SKM-1 treated with dmso at 0.1 percent for 144 hours (cell line): Measurements from ENCODE around the gene LENG9.
"Not testable (repeated sequence)": the region's sequence is repeated elsewhere in the genome, so short reads cannot be mapped to it uniquely, and the experiment has no call there.

Experiments used
- DNase-seq: peaks from one replicate; lab custom pipeline; 2025; ENCODE audit not compliant: unreplicated experiment; lab: John Stamatoyannopoulos, UW

The LENG9 gene

DNA sequence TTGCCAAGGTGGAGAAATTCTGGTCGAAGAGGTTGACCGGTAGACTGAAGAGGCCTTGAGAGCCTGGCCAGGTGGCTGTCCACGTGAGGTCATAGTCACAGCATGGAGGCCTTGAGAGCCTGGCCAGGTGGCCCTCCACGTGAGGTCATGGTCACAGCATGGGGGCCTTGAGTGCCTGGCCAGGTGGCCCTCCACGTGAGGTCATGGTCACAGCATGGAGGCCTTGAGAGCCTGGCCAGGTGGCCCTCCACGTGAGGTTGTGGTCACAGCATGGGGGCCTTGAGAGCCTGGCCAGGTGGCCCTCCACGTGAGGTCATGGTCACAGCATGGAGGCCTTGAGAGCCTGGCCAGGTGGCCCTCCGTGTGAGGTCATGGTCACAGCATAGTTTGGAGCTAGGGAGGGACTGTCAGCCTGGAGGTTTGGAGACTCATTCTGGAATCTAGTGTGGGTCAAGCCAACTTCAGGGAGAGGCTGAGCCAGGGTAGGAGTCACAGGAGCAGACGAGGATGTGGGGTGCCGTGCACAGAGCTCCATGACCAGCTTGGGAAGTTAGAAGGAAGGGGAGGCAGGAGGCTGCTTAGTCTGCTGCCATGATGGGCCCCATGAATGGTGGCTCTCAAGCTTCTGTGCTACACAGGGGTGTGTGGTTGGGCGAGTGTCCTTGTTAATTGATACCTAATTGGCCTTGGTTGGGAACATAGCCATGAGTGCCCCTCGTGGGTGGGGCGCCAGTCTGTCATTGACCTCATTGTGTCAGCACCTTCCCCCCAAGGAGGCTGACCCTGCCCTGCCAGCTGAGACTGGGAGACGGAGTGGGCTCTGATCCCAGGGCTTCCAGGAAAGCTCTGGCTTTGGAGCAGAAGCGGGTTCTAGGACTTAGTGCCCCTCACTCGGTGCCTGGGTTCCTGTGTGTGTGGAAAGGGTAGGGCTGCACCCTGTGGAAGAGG lies 4.0 kb downstream of the LENG9 start:
- DNase-seq, result no peak

DNA sequence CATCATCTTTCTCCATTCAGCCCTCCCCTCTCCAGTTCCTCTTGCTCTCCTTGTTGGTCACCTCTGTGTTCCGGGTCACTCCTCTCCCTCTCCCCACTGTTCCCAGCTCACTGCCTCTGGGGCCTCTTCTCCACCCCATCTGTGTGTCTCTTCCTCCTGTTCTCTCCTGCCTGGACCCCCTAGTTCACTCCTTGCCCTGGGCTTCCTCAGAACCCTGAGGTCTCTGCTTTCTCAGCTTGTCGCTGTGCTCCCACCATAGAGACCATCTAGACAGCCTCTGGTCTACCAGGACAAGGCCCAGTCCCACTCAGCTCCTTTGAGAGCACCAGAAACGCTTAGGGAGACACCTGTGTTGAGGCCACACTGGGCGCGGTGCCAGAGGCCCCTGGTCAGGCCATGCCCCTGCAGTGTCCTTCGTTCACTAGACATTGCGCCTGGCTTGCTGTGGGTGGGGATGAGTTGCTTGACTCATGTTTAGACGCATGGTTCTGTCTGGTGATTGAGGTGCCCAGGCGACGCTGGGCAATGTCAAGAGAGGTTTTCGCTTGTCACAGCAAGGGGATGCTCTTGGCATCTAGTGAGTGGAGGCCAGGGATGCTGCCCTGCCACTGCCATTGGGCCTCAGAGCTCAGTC lies 4.8 kb downstream of the LENG9 start:
- DNase-seq, result no peak

DNA sequence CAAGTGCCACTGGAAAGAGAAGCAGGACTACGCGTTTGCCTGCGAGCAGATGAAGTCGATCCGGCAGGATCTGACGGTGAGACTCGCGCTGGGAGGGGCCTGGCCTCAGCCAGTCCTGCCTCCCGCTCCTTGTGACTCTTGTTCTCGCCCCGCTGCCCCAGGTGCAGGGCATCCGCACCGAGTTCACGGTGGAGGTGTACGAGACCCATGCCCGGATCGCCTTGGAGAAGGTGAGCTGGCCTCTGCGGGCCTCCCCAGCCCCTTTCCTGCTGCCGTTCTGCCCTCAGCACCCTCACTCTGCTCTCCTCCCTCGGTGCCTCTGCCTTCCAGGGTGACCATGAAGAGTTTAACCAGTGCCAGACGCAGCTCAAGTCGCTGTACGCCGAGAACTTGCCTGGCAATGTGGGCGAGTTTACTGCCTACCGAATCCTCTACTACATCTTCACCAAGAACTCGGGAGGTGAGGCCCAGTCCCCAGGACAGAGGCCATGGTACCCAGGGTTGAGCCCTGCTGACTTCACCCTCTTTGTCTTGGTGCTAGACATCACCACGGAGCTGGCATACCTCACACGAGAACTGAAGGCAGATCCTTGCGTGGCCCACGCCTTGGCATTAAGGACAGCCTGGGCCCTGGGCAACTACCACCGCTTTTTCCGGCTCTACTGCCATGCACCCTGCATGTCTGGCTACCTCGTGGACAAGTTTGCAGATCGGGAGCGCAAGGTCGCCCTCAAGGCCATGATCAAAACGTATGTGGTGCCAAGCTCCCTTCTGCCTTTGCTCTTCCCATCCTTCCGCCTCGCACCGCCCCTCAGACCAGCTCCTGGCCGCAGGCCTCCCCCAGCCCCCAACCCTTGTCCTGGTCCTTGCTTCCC lies 5.6 kb downstream of the LENG9 start:
- no peak for DNase-seq

DNA sequence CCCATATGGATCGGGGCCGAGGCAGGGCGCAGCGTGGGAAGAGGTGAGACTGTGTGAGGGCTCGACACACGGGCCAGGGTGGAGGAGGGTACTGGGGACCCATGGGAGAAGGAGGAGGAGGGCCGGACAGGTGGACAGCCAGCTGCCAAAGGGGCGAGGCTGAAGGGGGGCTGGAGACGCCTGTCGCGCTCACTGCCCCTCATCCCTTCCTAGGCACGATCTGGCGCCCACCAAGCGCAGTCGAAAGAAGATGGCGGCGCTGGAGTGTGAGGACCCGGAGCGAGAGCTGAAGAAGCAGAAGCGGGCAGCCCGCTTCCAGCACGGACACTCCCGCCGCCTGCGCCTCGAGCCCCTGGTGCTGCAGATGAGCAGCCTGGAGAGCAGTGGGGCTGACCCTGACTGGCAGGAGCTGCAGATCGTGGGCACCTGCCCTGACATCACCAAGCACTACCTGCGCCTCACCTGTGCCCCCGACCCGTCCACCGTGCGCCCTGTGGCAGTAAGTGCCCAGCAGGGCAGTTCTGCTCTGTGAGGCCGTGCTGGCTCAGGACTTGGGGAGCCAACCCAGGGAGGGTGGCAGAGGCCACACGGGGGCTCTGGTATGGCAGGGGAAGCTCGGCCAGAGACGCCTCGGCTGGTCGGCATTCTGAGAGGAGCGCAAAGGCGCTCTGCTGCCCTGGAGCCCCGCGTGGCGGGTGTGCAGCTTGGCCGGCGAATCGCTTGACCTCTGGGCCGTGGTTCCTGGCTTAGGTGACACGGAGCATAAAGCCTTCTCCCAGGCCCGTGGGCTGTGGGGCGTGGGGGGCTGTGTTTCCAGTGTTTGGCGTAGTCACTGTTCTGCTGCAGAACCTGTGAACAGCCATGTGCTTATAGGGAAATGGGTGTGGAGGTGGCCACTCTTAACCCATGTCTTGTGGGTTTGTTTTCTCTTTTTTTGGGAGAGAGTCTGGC lies 6.9 kb downstream of the LENG9 start:
- no peak for DNase-seq

DNA sequence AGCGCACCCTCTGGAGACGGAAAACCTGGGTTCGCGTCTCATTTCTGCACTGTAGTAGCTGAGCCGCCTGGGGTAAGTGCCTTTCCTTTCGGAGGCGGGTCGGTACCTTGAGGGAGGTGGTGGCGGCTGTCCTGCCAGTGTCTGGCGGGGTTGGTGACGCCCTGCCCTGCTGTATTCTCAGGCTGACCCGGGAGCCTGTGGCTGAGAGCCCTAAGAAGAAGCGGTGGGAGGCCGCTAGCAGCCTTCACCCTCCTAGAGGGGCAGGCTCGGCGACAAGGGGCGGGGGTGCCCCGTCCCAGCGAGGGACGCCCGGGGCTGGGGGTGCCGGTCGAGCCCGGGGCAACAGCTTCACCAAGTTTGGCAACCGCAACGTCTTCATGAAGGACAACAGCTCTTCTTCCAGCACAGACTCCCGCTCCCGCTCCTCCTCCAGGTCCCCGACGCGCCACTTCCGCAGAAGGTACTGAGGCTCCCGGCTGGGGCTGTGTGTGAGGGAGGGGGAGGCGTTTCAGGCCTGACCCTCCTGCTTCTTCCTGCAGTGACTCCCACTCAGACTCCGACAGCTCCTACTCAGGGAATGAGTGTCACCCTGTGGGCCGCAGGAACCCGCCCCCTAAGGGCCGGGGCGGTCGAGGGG lies 7.7 kb downstream of the LENG9 start:
- DNase-seq, result no peak

DNA sequence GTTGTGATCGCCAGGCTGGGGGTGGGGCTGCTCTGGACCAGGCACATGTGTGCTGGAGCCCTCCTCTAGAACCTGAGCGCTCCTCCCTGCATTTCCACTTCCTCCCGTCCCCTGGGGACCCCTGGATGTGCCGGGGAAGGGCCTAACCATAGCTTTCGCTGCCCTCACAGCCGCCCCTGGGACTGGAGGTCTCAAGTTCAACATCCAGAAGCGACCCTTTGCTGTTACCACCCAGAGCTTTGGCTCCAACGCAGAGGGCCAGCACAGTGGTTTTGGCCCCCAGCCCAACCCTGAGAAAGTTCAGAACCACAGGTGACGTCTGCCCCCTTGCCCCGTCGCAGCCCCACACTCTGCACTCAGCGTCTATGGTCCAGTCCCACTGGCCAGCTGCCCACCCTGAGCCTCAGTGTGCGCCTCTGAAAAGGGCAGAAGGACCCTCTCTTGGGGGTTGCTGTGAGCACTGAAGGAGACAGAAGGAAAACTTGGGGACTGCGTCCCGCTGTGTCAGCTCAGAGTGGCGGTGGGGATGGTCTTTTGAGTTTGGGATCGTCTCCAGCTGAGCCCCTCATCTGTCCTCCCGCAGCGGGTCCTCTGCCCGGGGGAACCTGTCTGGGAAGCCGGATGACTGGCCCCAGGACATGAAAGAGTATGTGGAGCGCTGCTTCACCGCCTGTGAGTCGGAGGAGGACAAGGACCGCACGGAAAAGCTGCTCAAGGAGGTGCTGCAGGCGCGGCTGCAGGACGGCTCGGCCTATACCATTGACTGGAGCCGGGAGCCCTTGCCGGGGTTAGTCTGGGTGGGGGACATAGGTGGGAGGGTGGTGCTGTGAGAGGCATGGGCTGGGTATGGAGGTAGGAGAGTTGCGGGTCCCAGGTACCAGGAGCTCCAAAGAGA lies 8.6 kb downstream of the LENG9 start:
- DNase-seq, result no peak

DNA sequence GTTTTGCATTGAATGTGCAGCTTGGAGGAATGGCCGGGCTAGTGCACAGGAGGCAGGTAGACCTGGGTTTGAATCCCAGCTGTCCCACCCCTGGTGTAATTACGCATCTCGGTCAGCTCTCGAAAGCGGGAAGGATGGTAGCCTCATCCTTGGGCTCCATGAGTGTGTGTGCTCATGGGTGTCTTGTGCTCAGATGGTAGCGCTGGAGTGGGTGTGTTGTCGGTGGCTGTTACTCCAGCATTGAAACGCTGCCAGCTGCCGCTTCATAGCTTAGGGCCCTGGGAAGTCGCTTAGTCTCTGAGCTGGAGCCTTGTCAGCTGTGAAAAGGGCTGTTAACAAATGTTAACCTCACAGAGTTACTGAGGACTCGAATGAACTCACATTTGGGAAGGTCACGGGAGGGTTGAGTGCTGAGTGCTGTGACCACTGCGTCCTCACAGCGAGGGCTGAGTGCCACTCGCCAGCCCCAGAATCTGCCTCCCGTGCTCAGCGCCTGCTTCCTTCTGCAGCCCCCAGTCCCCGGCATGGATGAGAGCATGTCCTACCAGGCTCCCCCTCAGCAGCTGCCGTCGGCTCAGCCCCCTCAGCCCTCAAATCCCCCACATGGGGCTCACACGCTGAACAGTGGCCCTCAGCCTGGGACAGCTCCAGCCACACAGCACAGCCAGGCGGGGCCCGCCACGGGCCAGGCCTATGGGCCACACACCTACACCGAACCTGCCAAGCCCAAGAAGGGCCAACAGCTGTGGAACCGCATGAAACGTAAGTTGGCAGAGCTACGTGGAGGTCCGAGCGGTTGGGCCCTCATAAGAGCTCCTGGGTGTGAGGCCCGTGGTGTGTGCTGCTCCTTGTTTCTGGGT lies 9.4 kb downstream of the LENG9 start:
- no peak for DNase-seq

DNA sequence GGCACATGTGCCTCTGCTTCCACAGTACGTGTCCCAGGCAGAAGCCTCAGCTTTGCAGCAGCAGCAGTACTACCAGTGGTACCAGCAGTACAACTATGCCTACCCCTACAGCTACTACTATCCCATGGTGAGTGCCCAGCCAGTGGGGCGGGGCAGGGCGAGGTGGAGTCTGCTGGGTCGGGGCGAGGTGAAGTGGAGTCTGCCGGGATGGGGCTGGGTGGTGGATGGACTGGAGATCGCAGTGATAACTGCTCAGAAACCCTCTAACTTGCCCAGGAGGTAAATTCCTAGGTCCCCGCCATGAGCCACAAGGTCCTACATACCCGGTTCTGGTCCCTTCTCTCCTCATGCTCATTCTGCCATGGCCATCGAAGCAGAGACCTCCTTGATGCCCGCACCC lies 11.0 kb downstream of the LENG9 start:
- DNase-seq, result no peak

DNA sequence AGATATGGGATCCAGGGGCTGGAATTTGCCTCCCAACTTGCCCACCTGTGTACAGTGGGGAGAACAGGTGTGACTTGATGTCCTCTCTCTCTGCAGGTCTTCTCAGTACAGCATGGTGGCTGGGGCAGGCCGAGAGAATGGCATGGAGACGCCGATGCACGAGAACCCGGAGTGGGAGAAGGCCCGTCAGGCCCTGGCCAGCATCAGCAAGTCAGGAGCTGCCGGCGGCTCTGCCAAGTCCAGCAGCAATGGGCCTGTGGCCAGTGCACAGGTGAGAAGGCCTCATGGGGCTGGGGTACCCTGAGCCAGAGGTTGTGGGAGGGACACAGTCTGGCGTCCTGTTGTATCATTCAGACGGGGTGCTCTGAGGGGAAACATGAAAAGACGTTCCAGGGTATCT lies 11.6 kb downstream of the LENG9 start:
- DNase-seq, result no peak

DNA sequence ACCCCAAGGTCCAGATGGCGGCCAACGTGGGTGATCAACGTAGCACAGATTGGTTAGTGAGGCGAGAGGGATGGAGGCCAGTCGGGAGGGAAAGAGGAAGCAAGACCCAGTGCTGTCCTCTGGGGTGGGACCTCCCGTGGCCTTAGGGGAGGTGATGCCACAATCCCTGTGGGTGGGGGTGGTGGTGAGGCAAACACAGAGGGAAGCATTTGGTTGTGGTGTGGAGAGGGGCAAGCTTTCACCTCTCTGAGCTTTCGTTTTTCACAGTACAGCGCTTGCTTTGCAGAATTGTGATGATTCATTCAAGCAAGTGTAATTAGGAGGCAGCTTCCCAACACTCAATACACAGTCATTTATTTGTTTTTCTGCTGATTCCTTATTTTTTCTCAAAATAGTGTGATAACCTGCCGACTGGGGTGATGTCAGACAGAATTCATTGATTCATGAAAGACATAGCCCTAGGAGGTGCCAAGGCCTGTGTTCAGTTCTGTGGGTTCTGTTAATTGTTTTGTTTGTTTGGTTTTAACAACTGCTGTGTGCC lies 12.2 kb downstream of the LENG9 start:
- DNase-seq, result no peak

DNA sequence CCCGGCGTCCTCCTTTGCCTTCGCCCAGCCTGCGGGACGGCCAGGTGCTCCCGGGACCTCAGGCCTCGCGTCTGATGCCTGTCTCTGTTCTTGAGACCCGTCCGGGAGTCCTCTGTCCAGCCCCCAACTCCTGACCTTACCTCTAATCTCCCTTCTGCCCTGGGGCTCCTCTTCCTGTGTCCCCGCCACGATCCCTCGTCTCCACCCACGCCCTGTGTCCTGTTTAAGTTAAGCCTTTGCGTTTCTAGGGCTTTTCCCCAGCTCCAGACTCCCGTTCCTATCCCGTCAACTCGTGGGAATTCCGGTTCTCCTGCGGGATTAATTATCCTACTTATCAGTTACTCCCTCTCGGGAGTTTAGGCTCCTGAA lies 13.9 kb downstream of the LENG9 start:
- no peak for DNase-seq

DNA sequence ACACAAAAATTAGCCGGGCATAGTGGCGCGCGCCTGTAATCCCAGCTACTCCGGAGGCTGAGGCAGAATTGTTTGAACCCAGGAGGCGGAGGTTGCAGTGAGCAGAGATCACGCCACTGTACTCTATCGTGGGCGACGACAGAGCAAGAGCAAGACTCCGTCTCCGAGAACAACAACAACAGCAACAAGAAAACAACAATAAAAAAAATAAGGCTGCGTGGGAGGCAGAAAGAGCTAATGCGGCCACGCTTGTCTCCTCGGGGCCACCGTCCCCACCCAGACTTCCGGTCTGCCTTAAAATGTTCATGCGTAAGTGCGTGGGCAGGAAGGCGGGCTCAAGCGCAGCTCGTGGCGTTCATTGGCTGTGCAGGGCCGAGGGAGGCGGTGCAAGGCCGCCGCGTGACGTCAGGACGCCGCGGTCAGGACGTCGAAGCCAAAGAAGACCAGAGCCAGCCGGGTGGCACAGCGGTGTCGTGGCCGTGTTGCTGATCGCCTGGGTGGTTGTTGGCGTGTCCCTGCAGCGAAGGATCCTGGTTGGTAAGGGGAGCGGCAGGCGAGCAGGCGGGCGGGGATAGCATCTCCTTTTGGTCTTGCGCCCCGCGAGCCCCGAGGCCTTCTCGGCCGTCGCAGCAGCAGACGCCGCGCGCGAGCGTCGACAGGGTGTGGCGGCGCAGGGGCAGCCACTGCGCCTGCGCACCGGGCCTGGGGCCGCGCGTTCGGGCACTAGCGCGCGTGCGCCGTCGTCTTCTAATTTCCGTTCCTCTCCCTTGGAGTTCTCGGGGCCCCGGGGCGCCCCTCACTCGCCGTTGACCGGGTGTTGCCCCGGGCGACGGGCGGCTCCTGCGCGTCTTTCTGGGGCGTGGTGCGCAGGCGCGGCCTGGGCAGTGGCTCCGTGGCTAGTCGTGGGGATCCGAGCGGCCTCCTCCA lies 14.5 kb downstream of the LENG9 start, which contains the start of gene LENG8:
Gene LENG8, plus strand, starts transcription at position 426 of the 927 bp plus-strand sequence. CDS start 2,146 bp downstream, outside the sequence.
- peak; percentile 77 for DNase-seq

DNA sequence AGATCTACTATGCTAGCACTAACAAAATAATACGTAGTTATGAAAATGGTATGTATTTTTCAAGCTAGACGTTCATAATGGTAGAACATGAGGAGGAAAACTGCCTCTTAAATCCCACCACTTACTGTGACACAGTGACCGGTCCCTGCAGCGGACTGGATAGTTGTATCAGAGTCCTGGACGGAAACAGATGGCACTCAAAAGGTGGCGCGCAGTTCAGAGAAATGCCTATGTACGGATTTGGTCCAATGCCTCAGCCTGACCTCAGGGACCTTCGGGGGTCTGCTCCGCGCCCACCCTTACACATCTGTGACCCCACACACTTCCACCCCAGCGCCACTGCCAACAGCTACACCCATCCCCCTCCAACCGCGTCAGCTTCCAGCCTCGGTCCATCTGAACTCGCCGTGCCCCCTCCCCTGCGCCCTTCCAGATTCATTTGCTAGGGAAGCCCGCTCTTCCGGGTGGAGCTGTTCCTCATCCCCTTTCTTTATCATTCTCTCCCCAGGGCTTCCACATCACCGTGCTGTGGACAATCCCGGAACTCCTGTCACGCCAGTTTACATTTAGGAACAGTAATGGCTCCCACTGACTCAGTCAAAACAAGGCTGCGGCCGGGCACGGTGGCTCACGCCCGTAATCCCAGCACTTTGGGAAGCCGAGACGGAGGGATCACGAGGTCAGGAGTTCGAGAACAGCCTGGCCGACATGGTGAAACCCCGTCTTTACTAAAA lies 15.4 kb downstream of the LENG9 start:
- DNase-seq, result no peak

DNA sequence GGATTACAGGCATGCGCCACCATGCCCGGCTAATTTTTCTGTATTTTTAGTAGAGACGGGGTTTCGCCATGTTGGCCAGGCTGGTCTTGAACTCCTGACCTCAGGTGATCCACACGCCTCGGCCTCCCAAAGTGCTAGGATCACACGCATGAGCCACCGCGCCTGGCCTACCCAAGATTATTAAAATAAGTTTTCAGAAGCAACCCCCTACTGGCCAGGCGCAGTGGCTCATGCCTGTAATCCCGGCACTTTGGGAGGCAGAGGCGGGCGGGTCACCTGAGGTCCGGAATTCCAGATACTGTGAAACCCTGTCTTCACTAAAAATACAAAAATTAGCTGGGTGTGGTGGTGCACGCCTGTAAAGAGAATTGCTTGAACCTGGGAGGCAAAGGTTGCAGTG lies 17.2 kb downstream of the LENG9 start:
- not testable (repeated sequence) for DNase-seq

DNA sequence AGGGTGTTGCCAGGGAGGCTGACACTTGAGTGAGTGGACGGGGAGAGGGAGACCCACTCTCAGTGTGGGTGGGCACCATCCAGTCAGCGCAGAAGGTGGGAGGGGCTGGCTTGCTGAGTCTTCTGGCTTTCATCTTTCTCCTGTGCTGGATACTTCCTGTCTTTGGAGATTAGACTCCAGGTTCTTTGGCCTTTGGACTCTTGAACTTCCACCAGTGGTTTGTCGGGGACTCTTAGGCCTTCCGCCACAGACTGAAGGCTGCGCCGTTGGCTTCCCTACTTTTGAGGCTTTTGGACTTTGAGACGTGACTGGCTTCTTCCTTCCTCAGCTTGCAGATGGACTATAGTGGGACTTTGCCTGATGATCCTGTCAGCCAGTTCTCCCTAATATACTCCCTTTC lies 18.8 kb downstream of the LENG9 start:
- no peak for DNase-seq

DNA sequence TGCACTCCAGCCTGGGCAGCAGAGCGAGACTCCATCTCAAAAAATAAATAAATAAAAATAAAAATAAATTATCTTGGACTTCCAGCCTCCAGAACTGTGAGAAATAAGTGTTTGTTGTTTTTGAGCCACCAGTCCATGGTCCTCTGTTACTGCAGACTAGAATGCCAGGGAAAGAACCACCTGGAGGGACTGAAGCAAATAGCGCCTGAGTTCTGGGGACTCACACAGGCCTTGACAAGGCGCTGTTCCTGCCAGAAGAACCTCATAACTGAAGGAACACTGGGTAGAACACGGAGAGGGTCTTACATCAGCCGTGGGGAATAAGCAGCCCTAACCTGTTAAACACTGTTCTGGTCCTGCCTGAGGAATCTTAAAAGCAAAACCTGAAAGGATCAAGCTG lies 22.9 kb downstream of the LENG9 start:
- DNase-seq, result no peak
